HG02623 (cell line): ENCODE measurements around the gene PRLR.
"Not testable (repeated sequence)": the region's sequence is repeated elsewhere in the genome, so short reads cannot be mapped to it uniquely, and the experiment has no call there.

Experiments used
- ATAC-seq: cut with Tn5 transposase; IDR thresholded peaks from one replicate; pipeline ENCODE4 v1.9.1; 2021; ENCODE audit warnings: moderate library complexity; ENCODE audit not compliant: unreplicated experiment

The PRLR gene

GRCh38 chr5:35230038-35230611 is at the start of gene PRLR:
Gene PRLR (minus strand): TSS chr5:35230487. CDS start chr5:35089620, 140,867 bp downstream.
- ATAC-seq, result peak; percentile 15

DNA sequence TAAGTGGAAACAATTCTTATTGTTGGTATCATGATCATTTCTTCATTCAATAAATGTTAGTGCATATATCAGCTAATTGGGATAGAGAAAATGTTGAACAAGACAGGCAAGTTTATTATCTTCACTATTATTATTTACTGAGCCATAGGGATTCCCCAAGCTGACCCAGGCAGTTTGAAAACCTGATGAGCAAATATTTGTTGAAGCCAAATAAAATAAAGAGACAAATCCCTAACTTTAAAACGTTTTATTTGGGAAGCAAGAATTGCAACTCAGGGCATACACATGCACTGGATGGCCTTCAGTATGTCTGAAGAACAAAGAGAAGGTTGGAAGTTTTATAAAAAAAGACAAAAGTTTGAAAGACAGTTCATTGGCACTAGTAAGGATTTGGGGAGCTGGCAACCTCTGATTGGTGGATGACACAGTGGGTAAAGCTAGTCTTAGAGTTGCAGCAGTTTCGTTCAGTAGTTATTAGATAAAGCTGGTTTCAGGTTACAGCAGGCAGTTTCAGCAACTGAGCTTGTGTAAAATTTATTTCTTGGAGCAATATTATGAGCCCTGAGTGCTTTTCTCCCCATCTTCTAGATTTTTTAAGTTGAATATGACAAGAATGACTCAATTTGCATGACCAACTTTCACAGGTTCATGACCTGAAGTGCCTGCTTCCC is 44.7 kb upstream of the PRLR start:
- ATAC-seq, result no peak

DNA sequence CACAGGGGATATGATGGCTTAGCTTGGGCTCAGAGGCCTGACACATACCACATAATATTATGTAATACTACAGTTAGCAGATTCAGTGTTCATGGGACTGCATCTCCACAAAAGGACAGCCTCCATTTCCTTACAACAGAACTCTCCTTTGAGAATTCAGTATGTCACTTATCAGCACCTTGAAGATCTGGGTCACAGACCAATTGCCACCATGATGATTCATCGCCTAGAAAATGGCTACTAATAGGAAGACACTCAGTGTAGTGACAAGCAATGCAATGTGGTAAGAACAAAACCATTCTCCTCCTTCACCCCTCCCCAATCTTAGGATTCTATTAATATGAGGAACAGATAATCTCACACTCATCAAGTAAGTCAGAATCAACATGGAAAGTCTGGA is 38.7 kb upstream of the PRLR start:
- no peak for ATAC-seq

DNA sequence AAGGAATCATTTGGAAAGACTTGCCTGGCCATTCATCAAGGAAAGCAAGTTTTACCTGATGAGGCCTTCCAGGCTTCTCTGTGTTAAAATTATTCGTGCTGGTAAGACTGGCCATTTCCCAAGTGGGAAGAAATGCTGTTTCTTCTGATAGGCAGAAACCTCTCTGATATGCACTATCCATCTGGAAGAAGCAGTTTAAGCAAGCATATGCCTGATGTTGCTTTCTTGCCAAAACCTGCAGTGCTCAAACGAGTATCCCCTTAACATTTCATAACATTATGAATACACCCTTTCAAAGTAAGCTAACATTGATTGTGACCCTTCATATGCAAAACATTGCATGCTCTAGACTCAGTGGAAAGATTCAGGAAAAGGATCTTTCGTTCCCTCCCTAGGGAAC is 36.0 kb upstream of the PRLR start:
- no peak for ATAC-seq

DNA sequence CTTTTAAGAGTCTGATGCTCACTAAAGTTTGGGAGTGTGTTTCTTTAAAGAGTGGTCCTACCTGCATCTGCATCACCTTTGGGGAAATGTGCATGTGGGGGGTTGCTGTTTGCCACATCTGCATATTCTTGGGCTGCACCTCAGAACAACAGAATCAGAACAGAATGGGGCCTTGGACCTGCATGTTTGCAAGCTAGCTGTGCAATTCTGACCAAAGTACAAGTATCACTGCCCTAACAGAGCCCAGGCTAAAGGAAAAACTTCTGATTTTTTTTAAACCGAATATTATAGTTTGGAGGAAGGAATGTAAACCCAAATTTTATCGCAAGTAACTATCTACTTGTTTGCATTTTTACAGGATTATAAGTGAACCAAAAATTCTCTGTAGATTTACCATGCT is 34.2 kb upstream of the PRLR start:
- no peak for ATAC-seq

- no peak for ATAC-seq
These were observed 33.1 kb upstream of the PRLR start for GRCh38 chr5:35263266-35263877.

DNA sequence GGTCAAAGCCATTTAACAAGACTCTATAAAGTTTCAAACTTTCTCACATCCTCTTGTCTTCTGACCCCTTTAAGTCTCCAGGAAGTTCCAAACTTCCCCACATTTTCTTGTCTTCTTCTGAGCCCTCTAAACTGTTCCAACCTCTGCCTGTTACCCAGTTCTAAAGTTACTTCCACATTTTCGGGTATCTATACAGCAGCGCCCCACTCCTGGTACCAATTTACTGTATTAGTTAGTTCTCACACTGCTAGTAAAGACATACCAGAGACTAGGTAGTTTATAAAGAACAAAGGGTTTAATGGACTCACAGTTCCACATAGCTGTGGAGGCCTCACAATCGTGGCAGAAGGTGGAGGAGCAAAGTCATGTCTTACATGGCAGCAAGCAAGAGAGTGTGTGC is 23.3 kb upstream of the PRLR start:
- no peak for ATAC-seq

GRCh38 chr5:35252963-35253362 is 22.7 kb upstream of the PRLR start:
- ATAC-seq, result no peak

DNA sequence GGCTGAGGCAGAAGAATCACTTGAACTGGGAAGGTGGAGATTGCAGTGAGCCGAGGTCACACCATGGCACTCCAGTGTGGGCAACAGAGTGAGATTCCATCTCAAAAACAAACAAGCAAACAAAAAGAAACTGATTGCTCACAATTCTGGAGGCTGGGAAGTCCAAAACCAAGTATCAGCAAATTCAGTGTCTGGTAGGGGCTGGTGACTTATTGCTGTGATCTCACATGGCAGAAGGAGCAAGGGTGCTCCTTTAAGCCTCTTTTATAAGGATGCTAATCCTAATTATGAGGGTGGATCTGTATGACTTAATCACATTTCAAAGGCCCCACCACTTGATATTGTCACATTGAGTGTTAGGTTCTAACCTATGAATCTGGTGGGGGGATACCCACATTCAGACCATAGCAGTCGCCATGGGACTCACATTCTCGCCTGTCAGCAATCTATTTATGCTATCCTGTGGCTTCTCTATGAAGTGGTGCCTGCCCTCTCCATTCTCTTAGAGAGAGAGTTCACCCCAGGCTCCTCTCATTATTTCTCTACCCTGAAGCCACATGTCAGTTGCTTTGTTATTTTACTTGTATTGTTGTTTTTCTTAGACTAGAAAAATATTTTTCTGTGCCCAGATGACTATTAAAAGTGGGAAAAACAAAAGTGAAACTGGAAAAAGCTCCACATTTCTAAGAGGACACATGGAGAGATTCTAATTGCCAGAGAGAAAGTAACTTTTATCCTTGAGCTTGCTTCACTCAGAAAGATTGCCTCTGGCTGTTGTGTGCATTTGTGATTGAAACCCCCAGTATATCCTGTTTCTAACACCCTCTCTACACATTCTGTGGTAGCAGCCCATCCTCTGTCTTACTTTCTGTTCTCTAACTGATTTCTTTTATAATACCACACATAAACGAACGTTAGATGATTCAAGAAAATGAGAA is 18.8 kb upstream of the PRLR start:
- no peak for ATAC-seq

GRCh38 chr5:35247648-35248034 is 17.4 kb upstream of the PRLR start:
- no peak for ATAC-seq

- no peak for ATAC-seq
These were observed 16.8 kb upstream of the PRLR start for GRCh38 chr5:35246900-35247647.

GRCh38 chr5:35246411-35246810 is 16.1 kb upstream of the PRLR start:
- ATAC-seq, result no peak

GRCh38 chr5:35245371-35245770 is 15.1 kb upstream of the PRLR start:
- not testable (repeated sequence) for ATAC-seq

GRCh38 chr5:35244171-35244570 is 13.9 kb upstream of the PRLR start:
- ATAC-seq, result no peak

DNA sequence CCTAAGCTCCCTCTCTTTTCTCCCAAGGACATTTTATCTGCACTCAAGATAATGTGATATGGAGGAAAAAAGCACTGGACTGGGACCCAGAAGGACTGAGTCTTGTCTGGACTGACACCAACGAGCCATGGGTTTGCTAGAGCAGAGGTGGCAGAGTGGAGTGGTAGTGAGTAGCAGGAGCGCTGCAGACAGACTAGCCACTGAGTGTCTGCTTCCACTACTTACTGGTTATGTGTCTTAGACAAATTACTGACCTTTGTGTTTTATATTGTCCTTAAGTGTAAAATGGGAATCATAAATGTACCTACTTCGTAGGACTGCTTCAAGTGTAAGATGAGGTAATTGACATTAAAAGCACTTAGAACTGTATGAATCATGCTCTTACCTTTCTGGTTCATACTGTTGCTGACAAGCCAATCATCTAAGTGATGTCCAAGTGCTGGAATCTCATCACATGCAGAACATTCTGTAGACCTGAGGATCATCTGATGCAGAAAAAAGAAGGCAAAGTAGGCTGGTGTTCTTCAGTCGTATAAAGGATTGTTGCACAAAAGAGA is 12.5 kb upstream of the PRLR start:
- no peak for ATAC-seq

- no peak for ATAC-seq
These were observed 10.6 kb upstream of the PRLR start for GRCh38 chr5:35240892-35241291.

DNA sequence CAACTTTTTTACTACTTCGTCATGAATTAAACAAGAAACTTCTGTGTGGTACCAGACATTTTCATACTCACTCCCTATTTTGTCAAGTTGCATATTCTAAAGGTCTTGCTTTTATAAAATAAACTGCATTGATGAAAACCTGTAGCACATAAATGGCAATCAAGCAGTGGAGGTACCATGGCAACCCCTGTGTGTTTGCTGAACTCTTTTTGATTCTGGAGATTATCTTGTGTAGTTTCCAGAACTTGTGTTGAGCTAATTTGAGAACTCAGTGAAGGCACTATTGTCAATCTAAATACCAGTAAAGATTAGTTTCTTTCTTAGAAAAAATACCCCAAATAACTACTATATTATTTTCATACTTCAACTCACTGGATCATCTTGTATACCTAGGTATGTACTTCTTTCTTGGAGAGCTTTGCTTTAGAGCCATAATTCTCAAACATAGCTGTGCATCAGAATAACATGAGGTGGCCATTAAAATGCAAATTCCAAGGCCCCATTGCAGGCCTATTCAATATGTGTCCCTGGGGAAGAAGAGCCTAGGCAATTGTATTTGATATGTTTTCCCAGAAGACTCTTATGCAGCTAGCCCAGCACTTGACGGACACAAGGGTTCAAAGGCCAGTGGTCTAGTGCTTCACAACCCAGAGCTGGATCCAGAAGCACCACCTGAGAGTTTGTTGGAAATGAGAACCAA is 9.8 kb upstream of the PRLR start:
- no peak for ATAC-seq

- no peak for ATAC-seq
These were observed 9.2 kb upstream of the PRLR start for GRCh38 chr5:35239476-35239875.

DNA sequence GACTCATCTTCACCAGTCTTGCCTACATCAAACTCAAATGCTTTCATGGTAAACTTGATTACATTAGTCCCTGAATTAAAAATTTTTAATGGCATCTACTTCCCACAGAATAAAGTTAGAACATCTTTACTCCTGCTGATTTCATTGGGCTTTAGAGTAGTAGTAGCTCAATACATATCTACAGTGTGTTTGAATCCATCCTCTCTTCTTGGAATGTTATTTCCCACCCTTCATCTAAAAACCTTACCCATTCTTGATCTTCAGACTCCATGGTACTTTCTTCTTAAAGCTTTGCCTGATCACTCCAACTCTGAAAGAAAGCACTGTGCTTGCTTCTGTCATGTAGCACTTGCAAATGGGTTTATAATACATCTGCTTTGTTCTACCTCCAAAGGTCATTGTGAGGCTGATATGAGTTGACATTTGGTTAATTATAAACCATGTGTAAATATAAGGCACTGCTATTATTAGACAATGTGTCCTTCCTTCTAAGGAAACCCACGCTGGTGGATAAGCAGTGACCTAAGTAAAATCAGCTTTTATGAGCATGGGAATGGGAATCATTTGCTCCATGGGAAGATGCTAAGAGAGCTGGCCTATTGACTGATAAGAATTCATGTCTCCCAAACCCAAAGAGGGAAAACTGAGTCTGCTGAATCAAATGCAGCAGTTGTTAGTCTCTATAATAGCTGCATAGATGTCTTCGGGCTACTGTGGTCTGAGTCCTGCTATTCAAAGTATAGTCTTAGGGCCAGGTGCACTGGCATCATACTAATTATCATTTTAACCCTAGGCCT is 7.5 kb upstream of the PRLR start:
- peak; percentile 60 for ATAC-seq
